B cell (primary cell): Measurements from ENCODE around the gene FOXQ1.

Source experiments
- CTCF ChIP-seq: fragments of 200-600 bp; IDR thresholded peaks from one replicate; pipeline ENCODE4 v1.8.0; 2022; ENCODE audit warnings: antibody characterized with exemption, mild to moderate bottlenecking
- EZH2 ChIP-seq: IDR thresholded peaks from 2 replicates; pipeline ENCODE4 v1.6.1; 2012; ENCODE audit warnings: borderline replicate concordance, low read depth, mild to moderate bottlenecking, moderate library complexity, low read length; ENCODE audit not compliant: insufficient read depth, poor library complexity, severe bottlenecking

GRCh38 chr6:1278061-1278720, 33.7 kb upstream of the FOXQ1 start:
- TF ChIP-seq CTCF (no peak), EZH2 (no peak)
